Measurements from ENCODE around the gene CBR4. TPM values are rescaled to one million over a fixed set of nuclear protein-coding genes. Genes with fewer than 3 reads are reported as not detected.

CBR4 gene
- total RNA-seq, 1 experiment from 2014 or later: 48.1 TPM

GRCh38 chr4:169024762-169025161 lies 14.7 kb upstream of the CBR4 start:
- no peak for TF ChIP-seq ZMAT4 (CRISPR knock-in tag; IDR thresholded peaks at IDR 0.05)
- no peak for TF ChIP-seq TEAD4 (CRISPR knock-in tag; IDR thresholded peaks at IDR 0.05)
- TF ChIP-seq ZNF425 (CRISPR knock-in tag; conservative IDR thresholded peaks at IDR 0.05): no peak
- TF ChIP-seq ZNF396 (CRISPR knock-in tag; IDR thresholded peaks at IDR 0.05; ENCODE audit: borderline replicate concordance): no peak
- TF ChIP-seq IRF2 (CRISPR knock-in tag; IDR thresholded peaks at IDR 0.05; ENCODE audit: borderline replicate concordance, low read depth): no peak
- TF ChIP-seq ETV6 (CRISPR knock-in tag; IDR thresholded peaks at IDR 0.05): no peak
- TF ChIP-seq GTF2I (CRISPR knock-in tag; conservative IDR thresholded peaks at IDR 0.05): no peak
- TF ChIP-seq ATF2 (CRISPR knock-in tag; IDR thresholded peaks at IDR 0.05; ENCODE audit: borderline replicate concordance, low read depth): no peak
- no peak for TF ChIP-seq ERG (CRISPR knock-in tag; IDR thresholded peaks at IDR 0.05)
- TF ChIP-seq NFE2L1 (CRISPR knock-in tag; IDR thresholded peaks at IDR 0.05): no peak
- TF ChIP-seq ESRRA (CRISPR knock-in tag; IDR thresholded peaks at IDR 0.05; ENCODE audit: borderline replicate concordance): no peak
- TF ChIP-seq ZNF416 (CRISPR knock-in tag; IDR thresholded peaks at IDR 0.05): no peak
- no peak for TF ChIP-seq E2F5 (CRISPR knock-in tag; IDR thresholded peaks at IDR 0.05)
- TF ChIP-seq STAT6 (CRISPR knock-in tag; conservative IDR thresholded peaks at IDR 0.05; ENCODE audit: low read depth): no peak
- TF ChIP-seq ATF3 (CRISPR knock-in tag; conservative IDR thresholded peaks at IDR 0.05): no peak
- TF ChIP-seq MAX (CRISPR knock-in tag; IDR thresholded peaks at IDR 0.05): no peak
- no peak for TF ChIP-seq ZNF671 (CRISPR knock-in tag; IDR thresholded peaks at IDR 0.05)
- TF ChIP-seq FOXJ3 (CRISPR knock-in tag; IDR thresholded peaks at IDR 0.05; ENCODE audit: borderline replicate concordance): no peak
- no peak for TF ChIP-seq SMAD3 (CRISPR knock-in tag; IDR thresholded peaks at IDR 0.05; ENCODE audit: borderline replicate concordance)
- TF ChIP-seq OVOL2 (CRISPR knock-in tag; IDR thresholded peaks at IDR 0.05; ENCODE audit: borderline replicate concordance): no peak
- H3K4me1 Mint-ChIP-seq: no peaks in the 10 kb centered on the region
- no peaks in the 10 kb centered on the region for H3K36me3 Mint-ChIP-seq
- H3K27ac Mint-ChIP-seq: no peak overlapping the region
- ATAC-seq (peak; percentile 89), DNase-seq (ENCODE audit: low spot score) (no peak)
- H3K27me3 Mint-ChIP-seq (ENCODE audit: low read depth): no peaks in the 10 kb centered on the region
- CTCF ChIA-PET: interaction anchor here (1.0 to 1.6 kb wide), 2 partner anchors 15 to 21 kb away, joined by 4 read pairs; partner anchors contain the start of gene CBR4
- no peak overlapping the region for H3K4me3 Mint-ChIP-seq
- peaks cover 7% of the 10 kb centered on the region for H3K9me3 Mint-ChIP-seq
- POLR2A ChIA-PET: no interaction called here

All from WTC11 (cell line).